ENCODE results near the gene MAL.

The MAL gene

DNA sequence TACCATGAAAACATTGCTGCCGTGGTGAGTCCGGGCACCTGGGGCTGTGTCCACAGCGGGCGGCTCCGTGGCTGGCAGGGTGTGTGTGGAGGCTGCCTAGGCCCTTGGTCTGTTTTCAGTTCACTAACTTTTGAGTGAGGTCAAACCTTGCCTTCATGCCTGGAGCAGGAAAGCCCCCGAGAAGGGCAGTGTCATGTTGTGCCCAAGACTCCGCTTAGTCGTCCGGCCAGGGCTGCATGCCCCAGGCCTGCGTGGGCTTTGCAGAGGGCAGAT, 24.1 kb downstream of the MAL start:
- Histone ChIP-seq H3K9ac (ENCODE audit: low read depth, low read length, poor library complexity, severe bottlenecking) (no peak overlapping the region), H3K9me3 (ENCODE audit: insufficient read depth, low read depth, low read length) (no peaks in the 10 kb centered on the region), H3K4me1 (ENCODE audit: insufficient read depth, low read length, poor library complexity, severe bottlenecking) (no peaks in the 10 kb centered on the region), H3K9me2 (replicated peaks; ENCODE audit: low read depth, low read length) (no peaks in the 10 kb centered on the region), H3K4me2 (ENCODE audit: low read depth, low read length, poor library complexity, severe bottlenecking) (no peak overlapping the region), H3K27me3 (ENCODE audit: insufficient read depth, low read length, poor library complexity, severe bottlenecking) (no peaks in the 10 kb centered on the region), H3K79me2 (ENCODE audit: insufficient read depth, low read length) (no peaks in the 10 kb centered on the region), H3K4me3 (ENCODE audit: low read length, poor library complexity, severe bottlenecking) (no peak overlapping the region), H3K36me3 (ENCODE audit: insufficient read depth, low read length) (no peaks in the 10 kb centered on the region), H4K20me1 (ENCODE audit: insufficient read depth, low read length, poor library complexity, severe bottlenecking) (no peaks in the 10 kb centered on the region), H2AFZ (ENCODE audit: low read length) (no peak overlapping the region), H3F3A (ENCODE audit: low read depth) (no peaks in the 10 kb centered on the region)
- TF ChIP-seq, protein P1, sequence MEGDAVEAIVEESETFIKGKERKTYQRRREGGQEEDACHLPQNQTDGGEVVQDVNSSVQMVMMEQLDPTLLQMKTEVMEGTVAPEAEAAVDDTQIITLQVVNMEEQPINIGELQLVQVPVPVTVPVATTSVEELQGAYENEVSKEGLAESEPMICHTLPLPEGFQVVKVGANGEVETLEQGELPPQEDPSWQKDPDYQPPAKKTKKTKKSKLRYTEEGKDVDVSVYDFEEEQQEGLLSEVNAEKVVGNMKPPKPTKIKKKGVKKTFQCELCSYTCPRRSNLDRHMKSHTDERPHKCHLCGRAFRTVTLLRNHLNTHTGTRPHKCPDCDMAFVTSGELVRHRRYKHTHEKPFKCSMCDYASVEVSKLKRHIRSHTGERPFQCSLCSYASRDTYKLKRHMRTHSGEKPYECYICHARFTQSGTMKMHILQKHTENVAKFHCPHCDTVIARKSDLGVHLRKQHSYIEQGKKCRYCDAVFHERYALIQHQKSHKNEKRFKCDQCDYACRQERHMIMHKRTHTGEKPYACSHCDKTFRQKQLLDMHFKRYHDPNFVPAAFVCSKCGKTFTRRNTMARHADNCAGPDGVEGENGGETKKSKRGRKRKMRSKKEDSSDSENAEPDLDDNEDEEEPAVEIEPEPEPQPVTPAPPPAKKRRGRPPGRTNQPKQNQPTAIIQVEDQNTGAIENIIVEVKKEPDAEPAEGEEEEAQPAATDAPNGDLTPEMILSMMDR (conservative IDR thresholded peaks at IDR 0.05; ENCODE audit: low read length), result no peak
- no peak for TF ChIP-seq EZH2phosphoT487 (IDR thresholded peaks at IDR 0.05; ENCODE audit: borderline replicate concordance)

DNA sequence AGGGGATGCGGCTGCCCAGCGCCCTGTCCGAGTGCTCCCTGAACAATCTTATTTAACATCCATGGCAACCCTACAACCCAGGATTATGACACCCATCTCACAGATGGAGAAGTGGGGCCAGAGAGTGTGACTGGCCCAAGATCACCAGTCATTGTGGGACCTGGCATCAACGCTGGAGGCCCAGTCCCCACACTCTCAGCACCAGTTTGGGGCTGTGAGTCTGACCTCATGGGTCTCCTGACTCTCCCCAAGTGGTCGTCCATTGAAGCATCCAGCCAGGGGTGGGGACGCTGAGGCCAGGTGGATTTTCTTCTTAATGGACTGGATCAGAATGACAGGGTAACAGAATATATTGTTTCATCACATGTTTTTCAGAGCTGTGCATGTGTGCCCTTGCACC, 24.5 kb downstream of the MAL start:
- Histone ChIP-seq H3K9me3 (ENCODE audit: insufficient read depth, low read depth, low read length) (no peaks in the 10 kb centered on the region), H3K4me1 (ENCODE audit: insufficient read depth, low read length, poor library complexity, severe bottlenecking) (no peaks in the 10 kb centered on the region), H2AFZ (ENCODE audit: low read length) (no peak overlapping the region), H3K4me2 (ENCODE audit: low read depth, low read length, poor library complexity, severe bottlenecking) (no peak overlapping the region), H3K9ac (ENCODE audit: low read depth, low read length, poor library complexity, severe bottlenecking) (no peak overlapping the region), H3K79me2 (ENCODE audit: insufficient read depth, low read length) (no peaks in the 10 kb centered on the region), H3K9me2 (replicated peaks; ENCODE audit: low read depth, low read length) (no peaks in the 10 kb centered on the region), H3F3A (ENCODE audit: low read depth) (no peaks in the 10 kb centered on the region), H3K36me3 (ENCODE audit: insufficient read depth, low read length) (no peaks in the 10 kb centered on the region), H3K4me3 (ENCODE audit: low read length, poor library complexity, severe bottlenecking) (no peak overlapping the region), H4K20me1 (ENCODE audit: insufficient read depth, low read length, poor library complexity, severe bottlenecking) (no peaks in the 10 kb centered on the region), H3K27me3 (ENCODE audit: insufficient read depth, low read length, poor library complexity, severe bottlenecking) (no peaks in the 10 kb centered on the region)
- TF ChIP-seq, protein P1 (conservative IDR thresholded peaks at IDR 0.05; ENCODE audit: low read length), result no peak
- TF ChIP-seq EZH2phosphoT487 (IDR thresholded peaks at IDR 0.05; ENCODE audit: borderline replicate concordance), result no peak

DNA sequence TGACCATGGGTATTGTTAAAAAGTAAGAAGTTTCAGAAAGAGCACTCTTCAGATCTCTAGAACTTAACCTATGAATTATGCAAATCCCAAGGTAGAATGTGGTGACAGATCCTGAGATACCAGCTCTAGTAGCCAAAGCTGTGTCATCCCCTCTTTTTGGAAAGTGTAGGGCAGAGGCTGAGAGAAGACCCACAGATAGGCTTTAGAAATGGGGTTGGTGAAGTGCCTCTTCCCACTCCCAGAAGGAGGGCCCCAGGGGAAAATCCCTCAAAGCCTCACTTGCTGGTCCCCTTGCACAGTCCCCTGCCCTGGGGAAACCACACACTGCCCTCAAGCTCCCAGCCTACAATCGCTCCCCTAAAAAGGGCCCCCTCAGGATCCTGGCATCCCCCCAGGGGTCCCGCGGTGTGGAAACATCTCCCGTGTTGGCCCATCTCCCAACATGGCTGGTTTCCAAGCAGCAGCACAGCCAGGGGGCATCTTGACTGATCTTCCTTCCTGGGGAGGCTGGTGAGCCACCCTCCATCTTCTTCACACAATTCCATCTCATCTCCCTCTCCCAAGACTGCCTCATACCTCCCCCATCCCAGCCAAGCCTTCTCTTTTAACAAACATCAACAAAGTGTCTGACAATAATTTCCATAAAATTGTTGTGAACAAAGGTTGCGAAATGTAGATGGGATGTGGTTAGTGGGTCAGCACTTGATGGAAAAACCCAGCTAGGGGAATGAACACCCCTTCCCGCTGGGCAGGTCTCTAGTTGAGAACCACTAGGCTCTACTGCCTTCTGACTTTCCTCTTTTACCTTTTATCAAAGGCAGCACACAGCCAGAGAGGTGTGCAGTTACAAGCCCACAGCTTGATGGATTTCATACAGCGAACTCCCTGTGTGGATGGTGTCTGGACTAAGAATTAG, 25.1 kb downstream of the MAL start:
- H3K9me2 ChIP-seq (replicated peaks; ENCODE audit: low read depth, low read length), result no peaks in the 10 kb centered on the region
- no peaks in the 10 kb centered on the region for H3K36me3 ChIP-seq (ENCODE audit: insufficient read depth, low read length)
- H3K9ac ChIP-seq (ENCODE audit: low read depth, low read length, poor library complexity, severe bottlenecking), result no peak overlapping the region
- H3F3A ChIP-seq (ENCODE audit: low read depth), result no peaks in the 10 kb centered on the region
- H3K4me3 ChIP-seq (ENCODE audit: low read length, poor library complexity, severe bottlenecking), result no peak overlapping the region
- H3K4me1 ChIP-seq (ENCODE audit: insufficient read depth, low read length, poor library complexity, severe bottlenecking), result no peaks in the 10 kb centered on the region
- no peak overlapping the region for H3K4me2 ChIP-seq (ENCODE audit: low read depth, low read length, poor library complexity, severe bottlenecking)
- H2AFZ ChIP-seq (ENCODE audit: low read length), result no peak overlapping the region
- H3K27me3 ChIP-seq (ENCODE audit: insufficient read depth, low read length, poor library complexity, severe bottlenecking), result no peaks in the 10 kb centered on the region
- no peaks in the 10 kb centered on the region for H4K20me1 ChIP-seq (ENCODE audit: insufficient read depth, low read length, poor library complexity, severe bottlenecking)
- TF ChIP-seq, protein P1 (conservative IDR thresholded peaks at IDR 0.05; ENCODE audit: low read length), result no peak
- no peak for TF ChIP-seq EZH2phosphoT487 (IDR thresholded peaks at IDR 0.05; ENCODE audit: borderline replicate concordance)
- no peaks in the 10 kb centered on the region for H3K79me2 ChIP-seq (ENCODE audit: insufficient read depth, low read length)
- H3K9me3 ChIP-seq (ENCODE audit: insufficient read depth, low read depth, low read length), result no peaks in the 10 kb centered on the region
